Bone marrow (tissue), 2 donors: Measurements from ENCODE around the gene TMEM37.

Experiments used
- DNase-seq, 2 donors: peaks; one replicate each; lab custom pipeline; 2025; lab: John Stamatoyannopoulos, UW

The TMEM37 gene

GRCh38 chr2:119478188-119478977, 46.7 kb downstream of the TMEM37 start:
- DNase-seq, result no peak

DNA sequence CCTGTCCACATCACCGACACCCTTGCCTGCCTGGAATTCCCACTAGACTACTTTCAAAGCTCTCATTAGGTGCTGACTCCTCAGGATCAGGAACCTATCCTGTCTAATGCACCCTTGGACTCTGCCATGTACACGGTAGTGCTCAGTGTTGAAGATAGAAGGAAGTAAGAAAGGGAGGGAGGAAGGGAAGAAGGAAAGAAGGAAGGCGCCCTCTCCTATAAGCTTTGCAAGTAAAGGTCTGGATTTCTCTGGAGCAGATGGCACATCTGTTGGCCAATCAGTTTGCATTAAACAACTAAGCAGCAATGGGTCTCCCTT, 47.3 kb downstream of the TMEM37 start:
- DNase-seq, result no peak

DNA sequence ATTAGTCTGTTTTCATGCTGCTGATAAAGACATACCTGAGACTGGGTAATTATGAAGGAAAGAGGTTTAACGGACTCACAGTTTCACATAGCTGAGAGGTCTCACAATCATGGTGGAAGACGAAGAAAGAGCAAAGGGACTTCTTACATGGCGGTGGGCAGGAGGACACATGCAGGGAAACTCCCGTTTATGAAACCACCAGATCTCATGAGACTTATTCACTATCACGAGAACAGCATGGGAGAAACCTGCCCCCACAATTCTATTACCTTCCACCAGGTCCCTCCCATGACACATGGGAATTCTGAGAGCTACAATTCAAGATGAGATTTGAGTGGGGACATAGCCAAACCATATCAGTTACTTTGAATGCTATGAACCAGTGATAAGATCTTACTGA, 48.5 kb downstream of the TMEM37 start:
- no peak for DNase-seq

GRCh38 chr2:119480718-119481142, 49.1 kb downstream of the TMEM37 start:
- DNase-seq, result no peak

- DNase-seq, result no peak
Measured at GRCh38 chr2:119481501-119482455, 50.1 kb downstream of the TMEM37 start.

DNA sequence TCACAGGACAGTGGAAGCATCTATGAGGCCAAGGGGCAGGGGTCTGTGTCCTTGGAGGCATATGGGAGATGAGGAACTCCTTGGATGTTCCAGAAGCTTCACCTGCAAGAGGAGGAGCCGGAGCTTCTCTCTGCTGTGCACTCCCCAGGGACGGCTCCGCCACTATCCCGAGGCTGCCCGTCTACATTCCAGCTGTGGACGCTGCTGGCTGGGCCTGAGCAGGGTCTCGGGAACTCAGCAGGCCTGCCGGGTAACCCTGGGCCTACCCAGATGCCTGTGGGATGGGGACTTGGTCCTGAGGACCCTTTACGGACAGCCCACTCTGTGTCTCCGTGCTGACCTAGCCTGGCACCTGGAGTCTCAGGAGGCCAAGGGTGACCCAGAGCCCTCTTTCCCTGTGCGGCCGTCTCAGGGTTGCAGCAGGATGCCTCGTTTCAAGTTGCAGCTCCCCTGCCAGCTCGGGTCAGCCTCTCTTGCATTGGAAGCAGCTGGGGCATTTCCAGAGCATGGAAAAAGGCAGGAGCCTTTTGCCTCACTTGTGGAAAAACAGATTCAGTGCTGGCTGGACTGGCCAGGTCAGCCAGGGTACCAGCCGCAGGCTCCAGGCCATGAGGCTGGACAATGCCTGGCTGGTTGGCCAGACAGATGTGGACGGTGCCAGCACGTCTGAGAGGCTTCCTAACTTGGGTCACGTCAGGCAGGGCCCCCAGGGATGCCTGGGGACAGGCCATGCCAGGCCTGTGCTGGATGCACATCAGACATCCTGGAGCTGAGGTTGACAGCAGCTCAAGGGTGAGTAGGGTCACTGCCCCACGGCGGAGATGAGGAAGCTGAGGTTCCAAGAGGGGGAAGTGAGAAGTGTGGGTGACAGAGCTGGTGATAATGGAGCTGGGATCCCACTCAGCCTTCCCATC, 51.1 kb downstream of the TMEM37 start:
- DNase-seq, result peak in 1 of 2 donors; percentile 10

DNA sequence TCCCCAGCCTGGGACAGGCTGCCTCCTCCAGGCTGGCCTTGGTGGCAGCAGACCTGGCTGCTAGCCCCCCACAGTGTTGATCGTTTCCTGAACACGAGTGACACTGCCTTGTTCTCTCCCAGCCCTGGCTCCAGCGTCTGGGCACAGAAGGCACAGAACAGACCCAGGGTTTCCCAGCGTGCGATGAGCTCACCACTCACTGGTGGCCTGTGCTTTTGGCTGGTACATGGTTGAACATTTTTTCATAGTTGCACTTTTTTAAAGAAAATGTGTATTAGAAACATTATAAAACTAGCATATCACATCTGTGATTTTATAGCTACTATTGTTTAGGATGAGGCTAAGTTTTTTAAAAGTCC, 51.7 kb downstream of the TMEM37 start:
- DNase-seq, result no peak

DNA sequence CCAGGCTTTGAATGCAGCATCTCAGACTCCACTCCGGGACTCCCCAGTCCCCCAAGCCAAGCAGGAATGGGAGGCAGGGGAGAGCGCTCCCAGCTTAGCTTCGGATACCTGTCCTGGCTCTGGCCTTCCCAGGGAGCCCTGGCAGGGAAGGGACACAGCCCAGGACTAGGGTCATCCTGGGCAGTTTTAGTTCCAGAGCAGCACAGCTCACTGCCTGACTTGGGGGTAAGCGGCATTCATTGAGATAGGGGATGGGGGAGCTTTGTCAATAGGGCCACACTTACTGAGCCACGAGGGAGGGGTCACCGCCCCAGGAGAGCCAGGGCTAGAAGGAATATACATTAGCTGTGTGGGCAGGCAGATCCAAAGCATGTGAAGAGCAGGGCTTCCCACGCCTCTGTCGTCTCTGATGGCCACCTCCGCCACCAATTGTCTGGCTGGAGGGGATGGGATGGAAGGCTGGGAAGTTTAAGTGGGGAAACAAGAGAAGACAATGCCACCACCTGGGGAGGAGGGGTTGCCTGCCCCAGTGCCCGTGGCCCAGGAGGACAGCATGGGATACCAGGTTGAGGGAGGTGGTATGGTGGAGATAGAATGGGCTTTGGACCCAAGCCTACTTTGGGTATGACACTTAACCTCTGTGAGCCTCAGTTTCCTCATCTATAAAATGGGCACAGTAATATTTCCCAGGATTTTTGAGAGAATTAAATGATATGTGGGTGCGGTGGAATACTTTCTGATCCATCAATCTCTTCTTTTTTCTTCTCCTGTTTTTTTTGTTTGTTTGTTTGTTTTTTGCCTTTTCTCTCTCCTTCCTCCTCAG, 52.5 kb downstream of the TMEM37 start:
- no peak for DNase-seq

GRCh38 chr2:119484834-119485233, 53.2 kb downstream of the TMEM37 start:
- no peak for DNase-seq

- DNase-seq, result no peak
Measured at GRCh38 chr2:119485336-119486110, 53.9 kb downstream of the TMEM37 start.

DNA sequence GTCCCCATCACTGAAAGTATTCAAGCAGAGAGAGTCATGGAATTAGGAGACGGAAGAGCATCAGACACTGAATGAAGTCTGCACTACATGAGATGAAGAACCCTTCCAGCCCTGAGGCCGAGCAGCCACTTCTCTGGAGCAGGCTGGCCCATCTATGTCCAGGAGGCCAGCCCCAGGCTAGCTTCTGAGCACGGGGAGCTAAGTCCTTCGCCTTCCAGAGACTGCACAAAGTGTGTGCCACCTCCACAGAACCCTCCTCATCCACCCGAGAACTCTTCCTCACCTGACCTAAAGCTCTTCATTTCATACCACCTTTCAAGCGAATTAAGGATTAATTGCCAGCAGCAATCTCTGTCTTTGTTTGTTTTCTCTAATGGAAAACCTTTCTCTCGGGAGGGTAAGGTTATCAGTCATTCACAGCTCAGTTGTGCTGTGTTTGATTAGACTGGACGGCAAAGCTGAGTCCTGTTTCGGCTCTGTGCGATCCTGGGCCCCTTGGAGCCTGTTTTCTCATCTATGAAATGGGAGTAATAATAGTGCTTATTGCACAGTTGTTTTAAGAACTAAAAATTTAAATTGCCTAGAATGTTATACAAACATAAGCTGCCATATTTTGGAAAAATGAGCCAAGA, 54.7 kb downstream of the TMEM37 start:
- no peak for DNase-seq

- no peak for DNase-seq
Measured at GRCh38 chr2:119486886-119487285, 55.2 kb downstream of the TMEM37 start.

DNA sequence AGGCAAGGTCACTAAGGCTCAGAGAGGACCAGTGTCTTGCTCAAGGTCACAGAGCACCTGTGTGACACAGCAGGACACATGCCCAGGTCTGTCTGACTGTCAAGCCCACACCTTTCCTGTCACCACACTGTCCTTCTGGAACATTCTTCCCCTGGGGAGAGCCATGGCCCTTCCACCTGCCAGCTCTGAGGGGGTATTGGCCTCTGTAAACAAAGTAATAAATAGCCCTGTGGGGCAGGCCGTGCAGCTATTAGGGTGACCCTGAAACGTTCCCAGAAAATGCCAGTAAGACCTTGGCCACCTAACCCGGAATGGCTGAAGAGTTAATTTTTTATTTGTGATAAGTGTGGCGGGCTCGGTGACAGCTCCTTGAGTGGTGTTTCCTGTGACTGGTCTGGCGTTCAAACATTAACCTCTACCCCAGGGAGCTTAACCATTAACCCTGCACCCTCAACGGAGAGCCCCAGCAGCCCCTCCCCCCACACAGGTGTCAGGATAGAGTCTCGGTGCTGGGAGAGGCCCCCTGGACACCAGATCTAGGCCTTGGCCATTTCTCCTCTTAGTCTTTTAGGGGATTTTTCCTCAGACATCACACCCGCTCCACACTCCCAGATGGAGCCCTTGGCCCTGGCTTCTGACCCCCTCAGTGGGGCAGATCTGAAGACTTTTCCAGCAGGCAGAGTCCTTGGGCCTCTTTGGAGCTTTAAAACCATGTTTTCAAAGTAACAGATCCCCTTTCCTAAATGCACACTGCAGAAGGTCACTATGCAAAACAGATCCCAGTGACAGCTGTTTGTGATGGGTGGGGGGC, 56.0 kb downstream of the TMEM37 start:
- DNase-seq, result no peak
